HEK293 (cell line): Measurements from ENCODE around the gene COQ10B.

ENCODE experiments used
- CTCF ChIA-PET: fragments of 350-600 bp; formaldehyde crosslinking; extraction: SDS; loops from one replicate; lab custom pipeline; 2021; ENCODE audit warnings: antibody characterized with exemption; lab: Yijun Ruan, JAX
- POLR2A ChIA-PET: fragments of 300-600 bp; formaldehyde crosslinking; extraction: SDS; loops from one replicate; lab custom pipeline; 2020; ENCODE audit warnings: antibody characterized with exemption, inconsistent platforms; lab: Yijun Ruan, JAX
- H3K27ac ChIP-seq: fragments of 200-500 bp; sonication (Bioruptor generic); 2 replicates; pipeline ENCODE4 v1.5.1; 2014; ENCODE audit warnings: low read depth, low read length, control low read depth, inconsistent platforms; ENCODE audit errors: extremely low read depth
- H3K36me3 ChIP-seq, 2 experiments: fragments of 200-500 bp in 1 of 2; sonication (Bioruptor generic) in 1 of 2; 1 replicate in 1 of 2; 2 replicates in 1 of 2; pipeline ENCODE4 v1.5.1; 2014 to 2017; ENCODE audit warnings: inconsistent platforms in 2 of 2, low read length in 2 of 2; ENCODE audit not compliant: control insufficient read depth in 2 of 2, insufficient read depth in 1 of 2
- H3K4me1 ChIP-seq: fragments of 200-500 bp; sonication (Bioruptor generic); 2 replicates; pipeline ENCODE4 v1.5.1; 2014; ENCODE audit warnings: mild to moderate bottlenecking, low read length, inconsistent platforms; ENCODE audit not compliant: control insufficient read depth, insufficient read depth
- H3K4me3 ChIP-seq: 2 replicates; pipeline ENCODE4 v1.5.1; 2011; ENCODE audit warnings: low read depth, mild to moderate bottlenecking, control low read depth, low read length, moderate library complexity
- H3K9me3 ChIP-seq: fragments of 200-500 bp; sonication (Bioruptor generic); 2 replicates; pipeline ENCODE4 v1.5.1; 2014; ENCODE audit warnings: low read depth, low read length, inconsistent platforms; ENCODE audit not compliant: control insufficient read depth, insufficient read depth
- HOXA7 ChIP-seq: sonication (generic); formaldehyde crosslinking; IDR thresholded peaks from 2 replicates; pipeline ENCODE4 v1.8.1; 2022; ENCODE audit warnings: missing genetic modification reagents, borderline replicate concordance
- SCRT1 ChIP-seq: fragments of 450-650 bp; formaldehyde crosslinking; IDR thresholded peaks from 2 replicates; pipeline ENCODE4 v1.5.1; 2016; ENCODE audit warnings: missing biosample characterization, missing genetic modification characterization, borderline replicate concordance
- SCRT2 ChIP-seq: fragments of 450-650 bp; formaldehyde crosslinking; IDR thresholded peaks from 2 replicates; pipeline ENCODE4 v1.5.1; 2016; ENCODE audit warnings: missing biosample characterization, missing genetic modification characterization
- TCF7L2 ChIP-seq: IDR thresholded peaks from 2 replicates; pipeline ENCODE4 v1.6.1; 2011; ENCODE audit warnings: low read depth, mild to moderate bottlenecking, inconsistent platforms, low read length, moderate library complexity, borderline replicate concordance
- TRIM28 ChIP-seq: IDR thresholded peaks from 2 replicates; pipeline ENCODE4 v1.6.1; 2011; ENCODE audit warnings: low read length, control low read depth, borderline replicate concordance
- ZBTB1 ChIP-seq: fragments of 450-650 bp; formaldehyde crosslinking; IDR thresholded peaks from 2 replicates; pipeline ENCODE4 v1.5.1; 2016; ENCODE audit warnings: missing biosample characterization, missing genetic modification characterization
- ZBTB20 ChIP-seq: fragments of 450-650 bp; formaldehyde crosslinking; IDR thresholded peaks from 2 replicates; pipeline ENCODE4 v1.5.1; 2016; ENCODE audit warnings: missing biosample characterization, missing genetic modification characterization
- ZBTB7A ChIP-seq: fragments of 450-650 bp; formaldehyde crosslinking; IDR thresholded peaks from 2 replicates; pipeline ENCODE4 v1.5.1; 2016; ENCODE audit warnings: low read depth, missing biosample characterization, missing genetic modification characterization
- ZIC2 ChIP-seq: fragments of 450-650 bp; formaldehyde crosslinking; IDR thresholded peaks from 2 replicates; pipeline ENCODE4 v1.5.1; 2016; ENCODE audit warnings: missing biosample characterization, missing genetic modification characterization
- ZNF132 ChIP-seq: fragments of 450-650 bp; formaldehyde crosslinking; IDR thresholded peaks from 2 replicates; pipeline ENCODE4 v1.5.1; 2017; ENCODE audit warnings: missing biosample characterization, missing genetic modification characterization, borderline replicate concordance
- ZNF16 ChIP-seq: fragments of 450-650 bp; formaldehyde crosslinking; IDR thresholded peaks from 2 replicates; pipeline ENCODE4 v1.5.1; 2016; ENCODE audit warnings: low read depth, missing biosample characterization, missing genetic modification characterization
- ZNF169 ChIP-seq: fragments of 450-650 bp; formaldehyde crosslinking; IDR thresholded peaks from 2 replicates; pipeline ENCODE4 v1.5.1; 2016; ENCODE audit warnings: missing biosample characterization, missing genetic modification characterization
- ZNF292 ChIP-seq: fragments of 450-650 bp; formaldehyde crosslinking; IDR thresholded peaks from 2 replicates; pipeline ENCODE4 v1.5.1; 2016; ENCODE audit warnings: low read depth, missing biosample characterization, missing genetic modification characterization, borderline replicate concordance
- ZNF350 ChIP-seq: fragments of 450-650 bp; formaldehyde crosslinking; IDR thresholded peaks from 2 replicates; pipeline ENCODE4 v1.5.0; 2017; ENCODE audit warnings: missing biosample characterization, mild to moderate bottlenecking, missing genetic modification characterization
- ZNF423 ChIP-seq: fragments of 450-650 bp; formaldehyde crosslinking; IDR thresholded peaks from 2 replicates; pipeline ENCODE4 v1.5.1; 2016; ENCODE audit warnings: missing biosample characterization, missing genetic modification characterization
- ZNF426 ChIP-seq: fragments of 450-650 bp; formaldehyde crosslinking; IDR thresholded peaks from 2 replicates; pipeline ENCODE4 v1.5.1; 2017; ENCODE audit warnings: missing biosample characterization, missing genetic modification characterization, mild to moderate bottlenecking, inconsistent platforms, moderate library complexity
- ZNF473 ChIP-seq: fragments of 450-650 bp; formaldehyde crosslinking; IDR thresholded peaks from 2 replicates; pipeline ENCODE4 v1.5.1; 2017; ENCODE audit warnings: missing biosample characterization, missing genetic modification characterization
- ZNF510 ChIP-seq: fragments of 450-650 bp; formaldehyde crosslinking; IDR thresholded peaks from 2 replicates; pipeline ENCODE4 v1.5.1; 2018; ENCODE audit warnings: mild to moderate bottlenecking, missing genetic modification characterization, missing biosample characterization; ENCODE audit not compliant: insufficient replicate concordance
- ZNF561 ChIP-seq: fragments of 450-650 bp; IDR thresholded peaks from 2 replicates; pipeline ENCODE4 v1.5.1; 2018; ENCODE audit warnings: missing biosample characterization, missing genetic modification characterization, borderline replicate concordance
- ZNF664 ChIP-seq: fragments of 450-650 bp; formaldehyde crosslinking; IDR thresholded peaks from 2 replicates; pipeline ENCODE4 v1.5.1; 2016; ENCODE audit warnings: missing biosample characterization, missing genetic modification characterization
- ZNF707 ChIP-seq: fragments of 450-650 bp; formaldehyde crosslinking; IDR thresholded peaks from 2 replicates; pipeline ENCODE4 v1.5.1; 2016; ENCODE audit warnings: missing biosample characterization, missing genetic modification characterization
- ZNF830 ChIP-seq: fragments of 450-650 bp; IDR thresholded peaks from 2 replicates; pipeline ENCODE4 v1.5.0; 2018; ENCODE audit warnings: missing biosample characterization, missing genetic modification characterization, low read depth, mild to moderate bottlenecking, moderate library complexity
- TF ChIP-seq, protein P1 (sequence below): fragments of 450-650 bp; formaldehyde crosslinking; IDR thresholded peaks from 2 replicates; pipeline ENCODE4 v1.5.1; 2016; ENCODE audit warnings: missing biosample characterization, missing genetic modification characterization
- TF ChIP-seq, protein P2 (sequence below): fragments of 450-650 bp; formaldehyde crosslinking; IDR thresholded peaks from 2 replicates; pipeline ENCODE4 v1.5.1; 2016; ENCODE audit warnings: missing biosample characterization, missing genetic modification characterization
- TF ChIP-seq, protein P3 (sequence below): fragments of 450-650 bp; formaldehyde crosslinking; optimal IDR thresholded peaks from 2 replicates; pipeline ENCODE3; 2016; ENCODE audit warnings: missing biosample characterization, mild to moderate bottlenecking, missing genetic modification characterization
- TF ChIP-seq, protein P4 (sequence below): fragments of 450-650 bp; formaldehyde crosslinking; IDR thresholded peaks from 2 replicates; pipeline ENCODE4 v1.5.1; 2016; ENCODE audit warnings: missing biosample characterization, missing genetic modification characterization
- TF ChIP-seq, protein P5 (sequence below): fragments of 450-650 bp; formaldehyde crosslinking; IDR thresholded peaks from 2 replicates; pipeline ENCODE4 v1.5.1; 2017; ENCODE audit warnings: missing biosample characterization, missing genetic modification characterization
- TF ChIP-seq, protein P6 (sequence below): fragments of 450-650 bp; formaldehyde crosslinking; IDR thresholded peaks from 2 replicates; pipeline ENCODE4 v1.5.1; 2016; ENCODE audit warnings: missing biosample characterization, missing genetic modification characterization

The COQ10B gene

DNA sequence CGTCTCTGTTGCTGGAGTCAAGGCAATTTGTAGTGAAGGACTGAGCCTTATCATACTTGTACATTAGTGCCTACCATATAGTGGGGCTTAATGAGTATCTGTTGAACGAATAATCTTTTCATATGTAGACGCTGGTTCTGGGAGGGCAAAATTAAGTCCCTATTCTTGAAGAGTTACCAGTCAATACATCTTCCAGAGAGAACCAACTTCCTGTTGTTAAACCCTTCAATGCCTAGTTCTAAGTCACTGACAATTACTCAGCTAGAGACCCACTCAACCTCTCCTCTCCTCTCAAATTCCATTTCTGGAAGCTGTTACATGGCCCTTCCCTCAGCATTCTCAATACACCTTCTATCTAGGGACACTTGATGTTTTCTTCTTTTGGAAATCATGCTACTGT lies 61.4 kb downstream of the COQ10B start:
- no peaks in the 10 kb centered on the region for H3K9me3 ChIP-seq
- H3K4me3 ChIP-seq, result no peak overlapping the region
- peak overlapping the region; percentile 87; the same call in 1 of the 2 replicates for H3K27ac ChIP-seq
- H3K4me1 ChIP-seq, result peaks cover 2% of the 10 kb centered on the region; the same call in 1 of the 2 replicates
- TF ChIP-seq ZNF423 (tag by site-specific recombination) (no peak), ZBTB7A (tag by site-specific recombination) (no peak), ZBTB20 (peak; percentile 17; the same call in 1 of the 2 replicates), SCRT2 (tag by site-specific recombination) (no peak)
- TF ChIP-seq, all 188 proteins: peak for 1
- ChIA-PET POLR2A (interaction anchor here (1.7 to 6.0 kb wide), 4 partner anchors 8 to 80 kb away, joined by 7 to 85 read pairs (median 12); partner anchors contain the start of genes COQ10B, HSPD1, HSPE1 and SF3B1), CTCF (no interaction called here)
- no peaks in the 10 kb centered on the region; a peak in 1 of 3 replicates for H3K36me3 ChIP-seq

DNA sequence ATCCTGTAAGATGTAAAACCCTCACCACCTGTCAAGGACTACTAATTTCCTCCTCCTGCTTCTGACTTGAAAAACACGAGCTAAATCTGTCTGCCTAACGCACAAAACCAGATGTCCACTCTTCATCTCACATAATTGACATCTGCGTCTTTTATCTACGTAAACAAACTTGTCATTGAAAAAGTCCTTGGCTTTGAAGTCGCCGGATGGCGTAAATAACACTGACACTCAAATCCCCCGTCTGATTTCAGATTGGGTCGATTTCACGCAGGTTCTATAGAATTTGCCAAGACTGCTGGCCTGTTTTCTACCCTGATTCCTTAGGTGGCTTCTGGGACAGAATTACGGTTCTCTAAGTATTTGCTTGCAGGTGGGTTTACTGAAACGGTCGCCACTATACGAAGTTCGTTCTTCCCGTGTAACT lies 62.0 kb downstream of the COQ10B start:
- H3K4me3 ChIP-seq, result peak overlapping the region; percentile 99
- peak overlapping the region; percentile 87 for H3K27ac ChIP-seq
- H3K9me3 ChIP-seq, result no peaks in the 10 kb centered on the region
- ChIA-PET POLR2A (interaction anchor here (1.1 to 6.0 kb wide), 10 partner anchors 7 to 267 kb away, joined by 3 to 85 read pairs (median 6); partner anchors contain the start of genes COQ10B, HSPD1, HSPE1 and MARS2), CTCF (no interaction called here)
- H3K36me3 ChIP-seq, result peaks cover 0 to 4% of the 10 kb centered on the region in 2 experiments; a peak in 2 of 3 replicates
- H3K4me1 ChIP-seq, result peaks cover 2% of the 10 kb centered on the region; the same call in 1 of the 2 replicates
- TF ChIP-seq, protein P1, sequence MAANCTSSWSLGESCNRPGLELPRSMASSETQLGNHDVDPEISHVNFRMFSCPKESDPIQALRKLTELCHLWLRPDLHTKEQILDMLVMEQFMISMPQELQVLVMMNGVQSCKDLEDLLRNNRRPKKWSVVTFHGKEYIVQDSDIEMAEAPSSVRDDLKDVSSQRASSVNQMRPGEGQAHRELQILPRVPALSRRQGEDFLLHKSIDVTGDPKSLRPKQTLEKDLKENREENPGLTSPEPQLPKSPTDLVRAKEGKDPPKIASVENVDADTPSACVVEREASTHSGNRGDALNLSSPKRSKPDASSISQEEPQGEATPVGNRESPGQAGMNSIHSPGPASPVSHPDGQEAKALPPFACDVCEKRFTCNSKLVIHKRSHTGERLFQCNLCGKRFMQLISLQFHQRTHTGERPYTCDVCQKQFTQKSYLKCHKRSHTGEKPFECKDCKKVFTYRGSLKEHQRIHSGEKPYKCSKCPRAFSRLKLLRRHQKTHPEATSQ (tag by site-specific recombination), result no peak
- TF ChIP-seq ZNF426 (tag by site-specific recombination) (no peak), TCF7L2 (peak; percentile 68; the same call in 1 of the 2 replicates), ZBTB1 (tag by site-specific recombination) (no peak), ZNF350 (no peak), ZNF664 (no peak), ZNF561 (no peak), ZNF292 (no peak), ZNF473 (no peak), SCRT1 (tag by site-specific recombination) (no peak), ZNF510 (peak; percentile 87), ZIC2 (tag by site-specific recombination) (no peak), ZNF830 (tag by site-specific recombination) (no peak), HOXA7 (CRISPR knock-in tag) (no peak), TRIM28 (no peak), ZNF132 (no peak), ZNF16 (tag by site-specific recombination) (no peak), ZNF707 (tag by site-specific recombination) (no peak), ZNF169 (tag by site-specific recombination) (no peak)
- TF ChIP-seq, protein P2, sequence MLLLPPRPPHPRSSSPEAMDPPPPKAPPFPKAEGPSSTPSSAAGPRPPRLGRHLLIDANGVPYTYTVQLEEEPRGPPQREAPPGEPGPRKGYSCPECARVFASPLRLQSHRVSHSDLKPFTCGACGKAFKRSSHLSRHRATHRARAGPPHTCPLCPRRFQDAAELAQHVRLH (tag by site-specific recombination), result no peak
- TF ChIP-seq, protein P3, sequence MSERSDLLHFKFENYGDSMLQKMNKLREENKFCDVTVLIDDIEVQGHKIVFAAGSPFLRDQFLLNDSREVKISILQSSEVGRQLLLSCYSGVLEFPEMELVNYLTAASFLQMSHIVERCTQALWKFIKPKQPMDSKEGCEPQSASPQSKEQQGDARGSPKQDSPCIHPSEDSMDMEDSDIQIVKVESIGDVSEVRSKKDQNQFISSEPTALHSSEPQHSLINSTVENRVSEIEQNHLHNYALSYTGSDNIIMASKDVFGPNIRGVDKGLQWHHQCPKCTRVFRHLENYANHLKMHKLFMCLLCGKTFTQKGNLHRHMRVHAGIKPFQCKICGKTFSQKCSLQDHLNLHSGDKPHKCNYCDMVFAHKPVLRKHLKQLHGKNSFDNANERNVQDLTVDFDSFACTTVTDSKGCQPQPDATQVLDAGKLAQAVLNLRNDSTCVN (tag by site-specific recombination), result no peak
- TF ChIP-seq, protein P4, sequence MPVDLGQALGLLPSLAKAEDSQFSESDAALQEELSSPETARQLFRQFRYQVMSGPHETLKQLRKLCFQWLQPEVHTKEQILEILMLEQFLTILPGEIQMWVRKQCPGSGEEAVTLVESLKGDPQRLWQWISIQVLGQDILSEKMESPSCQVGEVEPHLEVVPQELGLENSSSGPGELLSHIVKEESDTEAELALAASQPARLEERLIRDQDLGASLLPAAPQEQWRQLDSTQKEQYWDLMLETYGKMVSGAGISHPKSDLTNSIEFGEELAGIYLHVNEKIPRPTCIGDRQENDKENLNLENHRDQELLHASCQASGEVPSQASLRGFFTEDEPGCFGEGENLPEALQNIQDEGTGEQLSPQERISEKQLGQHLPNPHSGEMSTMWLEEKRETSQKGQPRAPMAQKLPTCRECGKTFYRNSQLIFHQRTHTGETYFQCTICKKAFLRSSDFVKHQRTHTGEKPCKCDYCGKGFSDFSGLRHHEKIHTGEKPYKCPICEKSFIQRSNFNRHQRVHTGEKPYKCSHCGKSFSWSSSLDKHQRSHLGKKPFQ (tag by site-specific recombination), result no peak
- TF ChIP-seq, protein P5, sequence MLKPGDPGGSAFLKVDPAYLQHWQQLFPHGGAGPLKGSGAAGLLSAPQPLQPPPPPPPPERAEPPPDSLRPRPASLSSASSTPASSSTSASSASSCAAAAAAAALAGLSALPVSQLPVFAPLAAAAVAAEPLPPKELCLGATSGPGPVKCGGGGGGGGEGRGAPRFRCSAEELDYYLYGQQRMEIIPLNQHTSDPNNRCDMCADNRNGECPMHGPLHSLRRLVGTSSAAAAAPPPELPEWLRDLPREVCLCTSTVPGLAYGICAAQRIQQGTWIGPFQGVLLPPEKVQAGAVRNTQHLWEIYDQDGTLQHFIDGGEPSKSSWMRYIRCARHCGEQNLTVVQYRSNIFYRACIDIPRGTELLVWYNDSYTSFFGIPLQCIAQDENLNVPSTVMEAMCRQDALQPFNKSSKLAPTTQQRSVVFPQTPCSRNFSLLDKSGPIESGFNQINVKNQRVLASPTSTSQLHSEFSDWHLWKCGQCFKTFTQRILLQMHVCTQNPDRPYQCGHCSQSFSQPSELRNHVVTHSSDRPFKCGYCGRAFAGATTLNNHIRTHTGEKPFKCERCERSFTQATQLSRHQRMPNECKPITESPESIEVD (tag by site-specific recombination), result peak; percentile 28; the same call in 1 of the 2 replicates
- TF ChIP-seq, protein P6, sequence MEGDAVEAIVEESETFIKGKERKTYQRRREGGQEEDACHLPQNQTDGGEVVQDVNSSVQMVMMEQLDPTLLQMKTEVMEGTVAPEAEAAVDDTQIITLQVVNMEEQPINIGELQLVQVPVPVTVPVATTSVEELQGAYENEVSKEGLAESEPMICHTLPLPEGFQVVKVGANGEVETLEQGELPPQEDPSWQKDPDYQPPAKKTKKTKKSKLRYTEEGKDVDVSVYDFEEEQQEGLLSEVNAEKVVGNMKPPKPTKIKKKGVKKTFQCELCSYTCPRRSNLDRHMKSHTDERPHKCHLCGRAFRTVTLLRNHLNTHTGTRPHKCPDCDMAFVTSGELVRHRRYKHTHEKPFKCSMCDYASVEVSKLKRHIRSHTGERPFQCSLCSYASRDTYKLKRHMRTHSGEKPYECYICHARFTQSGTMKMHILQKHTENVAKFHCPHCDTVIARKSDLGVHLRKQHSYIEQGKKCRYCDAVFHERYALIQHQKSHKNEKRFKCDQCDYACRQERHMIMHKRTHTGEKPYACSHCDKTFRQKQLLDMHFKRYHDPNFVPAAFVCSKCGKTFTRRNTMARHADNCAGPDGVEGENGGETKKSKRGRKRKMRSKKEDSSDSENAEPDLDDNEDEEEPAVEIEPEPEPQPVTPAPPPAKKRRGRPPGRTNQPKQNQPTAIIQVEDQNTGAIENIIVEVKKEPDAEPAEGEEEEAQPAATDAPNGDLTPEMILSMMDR, result no peak
